NCI-H748 treated with DMSO at 0.1 percent for 48 hours (cell line): ENCODE measurements around the gene LMAN1.

Source experiments
- DNase-seq: peaks from one replicate; lab custom pipeline; 2025; lab: John Stamatoyannopoulos, UW

Gene LMAN1

GRCh38 chr18:59358712-59359575, at the start of gene LMAN1:
TSS of gene LMAN1 (minus strand) at chr18:59359265. CDS start at chr18:59359244, 21 bp downstream.
- peak; percentile 93 for DNase-seq

DNA sequence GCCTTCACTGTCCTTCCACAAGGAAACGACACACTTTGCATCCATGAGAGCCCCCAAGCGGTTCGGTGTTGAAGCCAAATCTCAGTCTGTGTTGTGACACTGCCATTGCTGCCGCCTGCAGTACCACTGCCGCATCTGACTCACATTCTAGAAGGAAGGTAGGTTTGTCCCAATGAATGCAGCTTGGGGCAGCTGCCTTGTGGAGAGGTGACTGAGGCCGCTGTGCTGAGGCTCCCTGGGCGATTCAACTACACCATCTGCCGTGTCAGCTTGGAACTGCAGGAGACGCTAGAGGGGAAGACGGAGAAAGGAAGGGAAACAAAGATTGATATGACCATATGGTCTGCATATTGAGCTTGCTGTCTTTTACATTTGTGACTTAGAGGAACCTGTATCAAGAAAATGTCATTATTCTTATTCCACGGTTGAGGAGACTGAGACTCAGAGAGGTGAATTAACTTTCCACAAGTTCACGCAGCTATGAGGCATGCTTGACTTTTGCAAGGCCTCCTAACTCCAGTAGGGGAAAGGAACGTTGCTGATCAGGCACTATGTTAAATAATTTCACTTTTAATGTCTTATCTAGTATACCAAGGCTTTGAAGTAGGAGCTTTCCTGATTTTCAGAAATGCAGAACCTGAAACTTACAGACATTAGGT, 43.5 kb upstream of the LMAN1 start:
- DNase-seq, result peak; percentile 97

DNA sequence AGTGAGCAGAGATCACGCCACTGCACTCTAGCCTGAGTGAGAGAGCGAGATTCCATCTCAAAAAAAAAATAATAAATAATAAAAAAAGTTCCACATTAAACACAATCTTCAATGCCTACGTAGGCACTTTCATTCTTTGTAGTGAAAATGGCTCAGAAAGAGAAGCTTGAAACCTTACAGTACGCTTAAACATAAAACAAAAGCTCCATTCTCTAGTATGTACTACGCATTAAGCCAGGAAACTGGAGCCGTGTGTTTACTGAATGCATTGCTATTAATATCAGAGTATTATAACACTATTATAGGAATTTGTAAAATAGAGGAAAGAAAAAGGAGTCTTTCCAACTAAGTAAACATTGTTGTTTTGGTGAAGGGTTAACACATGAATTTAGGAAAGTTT, 41.3 kb upstream of the LMAN1 start:
- DNase-seq, result no peak

DNA sequence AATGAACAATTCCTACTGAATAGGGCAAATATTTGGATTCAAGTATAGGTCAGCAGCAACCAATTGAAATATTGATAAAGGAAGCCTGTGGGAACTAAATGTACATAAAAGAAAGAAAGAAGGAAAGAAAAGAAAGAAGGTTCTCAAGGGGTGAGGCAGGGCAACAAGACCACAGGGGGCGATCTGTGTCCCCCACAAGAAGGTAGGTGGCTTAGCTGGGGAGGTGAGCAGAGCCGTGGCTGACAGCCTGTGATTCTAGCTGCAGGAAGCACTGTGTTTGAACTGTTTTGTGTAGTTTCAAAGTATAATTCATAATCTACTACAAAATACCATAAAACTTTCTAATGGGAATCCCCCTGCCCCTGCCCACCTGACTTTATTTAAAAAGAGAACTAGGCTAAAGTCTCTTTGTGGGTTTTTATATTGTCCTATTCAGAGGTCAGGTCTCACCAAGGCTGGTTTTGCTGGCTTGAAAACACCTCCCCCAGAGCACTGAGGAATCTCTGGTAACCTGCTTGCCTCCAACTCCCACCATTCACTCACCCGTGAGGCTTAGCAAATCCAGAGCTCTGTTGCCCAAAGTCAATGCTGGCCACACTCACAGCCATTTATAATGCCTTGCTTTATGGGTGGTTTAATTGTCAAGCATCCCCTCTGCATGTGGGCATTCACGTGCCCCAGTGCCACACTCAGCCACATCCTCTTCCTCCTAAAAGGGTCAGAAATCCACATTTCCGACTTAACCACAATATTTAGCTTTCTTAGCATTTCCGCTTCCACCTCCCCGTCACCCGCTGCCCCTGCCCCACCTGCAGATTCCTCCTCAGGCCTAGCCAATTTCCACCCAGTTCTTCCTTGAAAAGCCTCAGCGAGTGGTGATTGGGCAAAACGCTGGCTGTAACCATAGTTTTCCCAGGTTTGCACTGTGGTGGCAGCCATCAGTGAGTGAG, 36.4 kb upstream of the LMAN1 start:
- DNase-seq, result no peak

DNA sequence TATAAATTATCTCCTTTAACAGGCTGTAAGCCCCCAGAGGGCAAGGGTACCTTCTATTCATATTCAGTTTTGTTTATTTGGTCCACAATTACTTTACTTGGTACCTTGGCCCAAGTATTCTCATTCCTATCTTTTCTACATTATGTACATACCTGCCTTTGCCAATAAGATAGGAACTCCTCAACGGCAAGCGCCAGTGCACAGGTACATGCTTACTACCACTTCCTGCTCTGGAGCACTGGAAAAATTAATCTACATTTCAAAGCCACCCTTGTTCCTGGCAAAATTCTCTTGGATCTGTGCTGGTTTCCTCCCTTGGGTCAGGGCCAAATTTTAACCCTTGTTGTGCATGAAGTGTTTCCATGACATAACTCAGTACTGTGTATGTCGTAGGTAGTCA, 34.3 kb upstream of the LMAN1 start:
- no peak for DNase-seq

GRCh38 chr18:59388817-59389216, 29.8 kb upstream of the LMAN1 start:
- DNase-seq, result no peak

DNA sequence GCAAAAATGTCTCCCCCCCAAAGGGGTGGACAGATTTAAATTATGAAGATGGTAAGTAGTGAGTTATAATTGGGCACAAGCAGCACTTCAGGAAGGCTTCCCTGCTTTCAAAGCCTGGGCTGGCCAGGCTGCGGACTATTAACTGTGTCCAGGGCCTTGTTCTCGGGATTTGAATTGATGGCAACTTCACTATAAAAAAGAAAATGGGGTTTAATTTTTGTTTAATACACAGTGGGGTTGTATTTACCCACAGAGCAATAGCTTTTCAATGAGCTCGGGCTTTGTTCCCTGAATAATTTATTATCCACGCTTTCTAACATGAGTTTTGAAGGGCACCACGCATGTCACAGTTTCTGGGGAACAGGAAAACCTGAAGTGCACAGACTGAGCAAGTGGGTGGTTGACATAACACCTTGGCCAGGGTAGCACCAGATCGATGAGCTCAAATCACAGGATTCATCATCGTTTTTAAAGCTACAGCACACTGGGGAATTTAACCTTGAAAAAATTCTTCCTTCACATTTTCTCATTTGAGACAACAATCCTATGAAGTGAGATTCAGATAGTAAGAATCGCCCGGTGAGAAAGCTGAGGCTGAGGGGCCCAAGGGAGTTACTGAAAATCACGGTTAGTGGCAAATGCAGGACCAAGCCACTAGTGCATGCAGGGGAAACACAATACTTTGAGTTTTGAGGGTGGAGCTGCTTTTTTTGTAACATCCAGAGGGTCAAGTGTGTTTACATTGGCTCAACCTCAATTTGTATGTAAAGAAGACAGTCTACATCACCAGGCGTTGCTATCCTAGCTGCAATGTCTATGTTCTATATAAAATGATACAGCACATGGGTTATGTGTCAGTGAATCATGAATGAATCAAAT, 28.9 kb upstream of the LMAN1 start:
- DNase-seq, result peak; percentile 96

- peak; percentile 23 for DNase-seq
Measured at GRCh38 chr18:59386909-59387686, 28.0 kb upstream of the LMAN1 start.

DNA sequence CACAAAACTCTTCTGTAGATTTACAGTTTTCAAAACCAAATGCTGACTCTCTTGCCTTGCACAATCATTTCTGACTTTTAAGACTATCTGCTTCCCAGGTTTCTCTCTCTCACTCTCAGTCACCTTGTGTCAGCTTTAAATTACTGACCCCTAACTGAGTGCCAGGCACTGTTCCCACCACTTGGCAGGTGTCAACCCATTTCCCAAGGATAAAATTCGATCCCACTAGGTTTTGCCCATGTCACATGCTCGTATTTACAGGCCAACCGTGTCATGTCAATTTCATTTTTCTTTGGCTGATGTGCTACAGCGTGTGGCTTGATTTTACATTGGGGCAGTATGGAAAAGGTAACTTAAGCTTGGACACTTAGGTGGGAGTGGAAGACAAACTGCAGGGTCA, 26.1 kb upstream of the LMAN1 start:
- DNase-seq, result no peak

- DNase-seq, result peak; percentile 92
Measured at GRCh38 chr18:59383851-59384250, 24.8 kb upstream of the LMAN1 start.

DNA sequence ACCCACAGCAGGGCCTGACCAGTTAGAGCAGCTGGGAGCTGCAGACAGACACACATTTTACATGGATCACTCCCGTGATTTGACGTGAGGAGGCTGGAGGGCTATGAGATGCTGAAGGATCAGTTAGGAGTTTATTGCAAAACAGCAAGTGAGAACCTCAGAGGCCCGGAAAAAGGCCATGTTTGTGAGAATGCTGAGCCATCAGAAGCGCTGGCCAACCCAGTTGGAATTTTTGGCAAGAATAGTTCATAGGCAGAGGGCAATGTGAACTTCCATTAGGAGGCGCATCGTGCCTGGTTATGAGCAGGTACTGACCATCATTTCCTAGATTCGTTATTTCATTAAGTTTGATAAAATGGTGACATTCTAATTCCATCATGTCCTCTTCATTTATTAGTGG, 23.3 kb upstream of the LMAN1 start:
- DNase-seq, result no peak

DNA sequence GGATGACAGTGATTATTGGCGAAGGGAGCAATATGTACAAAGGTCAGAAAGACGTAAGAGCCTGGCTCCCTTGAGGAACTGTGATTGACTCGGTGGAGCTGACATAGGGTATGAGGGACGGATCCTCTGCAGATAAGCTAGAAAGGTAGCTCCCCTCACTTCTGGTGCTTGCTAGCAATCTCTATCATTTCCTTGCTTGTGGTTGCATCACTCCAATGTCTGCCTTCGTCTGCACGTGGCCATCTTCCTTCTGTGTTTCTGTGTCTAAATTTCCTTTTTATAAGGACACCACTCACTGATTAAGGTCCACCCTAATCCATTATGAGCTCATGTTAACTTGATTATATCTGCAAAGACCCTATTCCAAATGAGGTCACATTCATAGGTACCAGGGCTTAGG, 22.9 kb upstream of the LMAN1 start:
- no peak for DNase-seq

DNA sequence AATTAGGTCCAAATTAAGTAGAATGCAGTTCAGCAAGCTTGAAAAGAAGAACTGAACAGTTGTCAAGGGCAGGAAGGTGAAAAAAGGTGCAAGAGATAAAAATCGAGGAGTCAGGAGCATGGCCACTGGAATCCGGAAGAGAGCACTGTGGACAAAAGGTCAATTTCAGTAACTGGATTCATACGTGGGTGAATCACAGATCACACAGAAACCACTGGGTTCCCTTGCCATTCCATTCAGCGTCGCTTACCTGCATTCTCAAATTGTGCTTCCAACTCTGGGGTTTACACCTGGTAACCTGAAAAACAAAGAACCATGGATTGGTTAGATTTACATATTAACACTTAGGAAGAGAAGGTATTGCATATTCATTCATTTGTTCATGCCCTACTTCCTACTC, 21.6 kb upstream of the LMAN1 start:
- DNase-seq, result no peak

DNA sequence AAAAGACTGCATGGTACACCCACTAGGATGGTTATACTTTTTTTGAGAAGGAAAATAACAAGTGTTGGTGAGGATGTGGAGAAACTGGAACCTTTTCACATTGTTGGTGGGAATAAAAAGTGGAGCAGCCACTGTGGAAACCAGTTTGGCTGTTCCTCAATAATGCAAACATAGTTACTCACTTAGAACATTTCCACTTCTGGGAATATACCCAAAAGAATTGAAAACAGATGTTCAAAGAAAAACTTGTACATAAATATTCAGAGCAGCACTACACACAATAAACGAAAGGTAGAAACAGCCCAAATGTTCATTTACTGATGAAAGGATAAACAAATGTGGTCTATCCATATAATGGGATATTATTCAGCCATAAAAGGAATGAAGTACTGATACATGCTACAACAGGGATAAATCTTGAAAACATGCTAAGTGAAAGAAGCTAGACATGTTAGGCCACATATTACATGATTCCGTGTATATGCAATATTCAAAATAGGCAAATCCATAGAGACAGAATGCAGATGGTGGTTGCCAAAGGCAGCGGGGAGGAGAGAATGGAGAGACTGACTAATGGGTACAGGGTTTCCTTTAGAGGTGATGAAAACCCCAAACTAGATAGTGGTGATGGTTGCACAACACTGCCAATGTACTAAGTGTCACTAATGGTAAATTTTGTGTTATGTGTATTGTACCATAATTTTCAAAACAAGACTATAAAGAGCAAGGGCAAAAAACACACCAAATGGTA, 20.9 kb upstream of the LMAN1 start:
- no peak for DNase-seq

GRCh38 chr18:59377613-59378337, 18.7 kb upstream of the LMAN1 start:
- DNase-seq, result peak; percentile 33

DNA sequence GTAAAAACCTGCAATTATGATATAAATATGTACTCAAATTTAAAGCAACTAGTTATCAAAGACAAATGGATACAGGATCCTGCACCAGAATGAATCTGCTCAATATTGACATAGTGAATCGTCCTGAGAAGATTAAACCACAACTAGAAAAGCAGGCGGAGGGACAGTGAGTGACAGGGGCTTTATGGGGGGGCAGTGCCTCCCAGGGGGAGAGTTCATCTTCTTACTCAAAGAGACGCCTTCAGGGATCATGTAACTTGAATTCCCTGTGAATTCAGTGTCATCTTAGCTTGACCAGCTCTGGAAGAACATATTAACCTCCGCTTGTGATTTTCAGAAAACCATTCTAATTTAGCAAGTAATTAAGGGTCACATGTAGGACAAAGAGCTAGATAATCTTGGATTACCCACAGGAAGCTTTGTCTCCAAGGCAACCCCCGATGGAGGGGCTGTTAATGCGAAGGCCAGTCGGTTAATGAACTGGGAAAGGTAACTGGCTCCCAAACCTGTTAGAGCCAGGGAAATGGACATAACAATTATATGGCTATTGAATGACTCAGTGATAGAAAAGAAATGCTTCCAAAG, 17.4 kb upstream of the LMAN1 start:
- DNase-seq, result peak; percentile 99

- DNase-seq, result no peak
Measured at GRCh38 chr18:59374128-59374527, 15.1 kb upstream of the LMAN1 start.

- no peak for DNase-seq
Measured at GRCh38 chr18:59372975-59373374, 13.9 kb upstream of the LMAN1 start.

DNA sequence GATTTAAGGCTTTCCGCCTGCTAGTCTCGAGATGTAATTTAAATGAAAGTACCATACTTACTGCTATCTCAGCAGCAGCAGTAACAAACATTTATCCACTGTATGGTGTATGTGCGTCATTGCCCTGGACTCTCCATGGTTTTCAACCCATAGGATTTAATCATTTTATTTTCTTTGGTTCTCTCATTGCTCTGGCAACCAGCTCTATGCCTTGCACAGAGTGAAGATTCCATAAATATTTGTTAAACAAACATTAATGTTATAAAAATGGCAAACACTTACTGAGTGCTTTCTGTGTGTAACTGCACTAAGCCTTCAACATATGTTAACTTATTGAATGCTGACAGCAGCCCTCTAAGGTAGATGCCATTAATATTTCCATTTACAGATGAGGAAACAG, 1.3 kb upstream of the LMAN1 start:
- DNase-seq, result no peak
